GM23338 (cell line): Measurements from ENCODE around the gene LUZP2. TPM values are rescaled to one million over a fixed set of nuclear protein-coding genes. Genes with fewer than 3 reads are reported as not detected.

Experiments
- ATAC-seq: fragments of 200-7000 bp; cut with Tn5 transposase; 3 replicates; pipeline ENCODE4 v1.9.1; 2020
- DNase-seq: peaks from one replicate; pipeline ENCODE4 v3.0.0-alpha.2; 2015; ENCODE audit warnings: low spot score
- H2AFZ ChIP-seq: fragments of 200-600 bp; sonication (generic); 2 replicates; pipeline ENCODE4 v1.8.0; 2016; ENCODE audit warnings: antibody characterized with exemption, mild to moderate bottlenecking, moderate library complexity
- H3F3A ChIP-seq: fragments of 200-600 bp; sonication (generic); replicated peaks from 2 replicates; pipeline ENCODE4 v1.8.0; 2017; ENCODE audit warnings: antibody characterized with exemption, mixed run types, low read depth
- H3K27ac ChIP-seq: fragments of 200-600 bp; sonication (generic); 2 replicates; pipeline ENCODE4 v1.6.1; 2016; ENCODE audit warnings: low read depth
- H3K27me3 ChIP-seq: fragments of 200-600 bp; sonication (generic); 2 replicates; pipeline ENCODE4 v1.8.0; 2016; ENCODE audit warnings: mild to moderate bottlenecking, mixed run types, moderate library complexity; ENCODE audit not compliant: insufficient read depth
- H3K36me3 ChIP-seq: fragments of 200-600 bp; sonication (generic); 2 replicates; pipeline ENCODE4 v1.8.0; 2016; ENCODE audit warnings: mild to moderate bottlenecking; ENCODE audit not compliant: insufficient read depth
- H3K4me1 ChIP-seq: fragments of 200-600 bp; sonication (generic); 2 replicates; pipeline ENCODE4 v1.8.0; 2016; ENCODE audit warnings: mild to moderate bottlenecking, moderate library complexity; ENCODE audit not compliant: insufficient read depth
- H3K4me2 ChIP-seq: fragments of 200-600 bp; sonication (generic); 2 replicates; pipeline ENCODE4 v1.7.1; 2017; ENCODE audit warnings: mixed run types
- H3K4me3 ChIP-seq: fragments of 200-600 bp; sonication (generic); 2 replicates; pipeline ENCODE4 v1.6.1; 2016; ENCODE audit warnings: mixed run types
- H3K79me2 ChIP-seq: fragments of 200-600 bp; sonication (generic); replicated peaks from 2 replicates; pipeline ENCODE4 v1.8.0; 2017; ENCODE audit warnings: mild to moderate bottlenecking; ENCODE audit not compliant: insufficient read depth
- H3K9me2 ChIP-seq: fragments of 200-600 bp; sonication (generic); 2 replicates; pipeline ENCODE4 v1.8.0; 2017; ENCODE audit not compliant: insufficient read depth
- H4K20me1 ChIP-seq: fragments of 200-600 bp; sonication (generic); replicated peaks from 2 replicates; pipeline ENCODE4 v1.8.0; 2017; ENCODE audit warnings: mild to moderate bottlenecking; ENCODE audit not compliant: insufficient read depth
- H3K27ac Mint-ChIP-seq: 2 replicates; pipeline ENCODE4 v1.8.0; 2020; ENCODE audit warnings: inconsistent platforms, mild to moderate bottlenecking, moderate library complexity, mixed read lengths
- H3K27me3 Mint-ChIP-seq: 3 replicates; pipeline ENCODE4 v1.8.0; 2022; ENCODE audit warnings: low read depth, mild to moderate bottlenecking, moderate library complexity, mixed read lengths, inconsistent platforms; ENCODE audit not compliant: insufficient read depth, poor library complexity
- H3K36me3 Mint-ChIP-seq: 3 replicates; pipeline ENCODE4 v1.8.0; 2021; ENCODE audit warnings: low read depth, mild to moderate bottlenecking, inconsistent platforms, moderate library complexity, mixed read lengths
- H3K4me1 Mint-ChIP-seq: 3 replicates; pipeline ENCODE4 v1.8.0; 2020; ENCODE audit warnings: mild to moderate bottlenecking, inconsistent platforms, mixed read lengths
- H3K4me3 Mint-ChIP-seq: 3 replicates; pipeline ENCODE4 v1.8.0; 2021; ENCODE audit warnings: moderate library complexity, mild to moderate bottlenecking, inconsistent platforms, mixed read lengths
- H3K9me3 Mint-ChIP-seq: 3 replicates; pipeline ENCODE4 v1.8.0; 2020; ENCODE audit warnings: moderate library complexity, mild to moderate bottlenecking, inconsistent platforms, mixed read lengths
- CREB1 ChIP-seq: fragments of 250-450 bp; sonication (Bioruptor Pico); IDR thresholded peaks from 2 replicates; pipeline ENCODE4 v1.5.0; 2020; ENCODE audit warnings: low read depth, mild to moderate bottlenecking, moderate library complexity
- EZH2 ChIP-seq: fragments of 200-600 bp; sonication (generic); IDR thresholded peaks from one replicate; pipeline ENCODE4 v1.8.0; 2017; ENCODE audit warnings: antibody characterized with exemption, mild to moderate bottlenecking, low read depth; ENCODE audit not compliant: unreplicated experiment
- NANOG ChIP-seq: IDR thresholded peaks from 2 replicates; pipeline ENCODE4 v1.6.1; 2016; ENCODE audit warnings: antibody characterized with exemption, borderline replicate concordance
- STAT1 ChIP-seq: IDR thresholded peaks from one replicate; pipeline ENCODE4 v1.6.1; 2016; ENCODE audit warnings: antibody characterized with exemption; ENCODE audit not compliant: unreplicated experiment
- ZNF114 ChIP-seq: fragments of 250-450 bp; sonication (Bioruptor Pico); IDR thresholded peaks from 2 replicates; pipeline ENCODE4 v1.5.0; 2020; ENCODE audit warnings: mild to moderate bottlenecking, moderate library complexity
- ZNF331 ChIP-seq: fragments of 250-450 bp; sonication (Bioruptor Pico); IDR thresholded peaks from 2 replicates; pipeline ENCODE4 v1.5.0; 2020; ENCODE audit warnings: low read depth, mild to moderate bottlenecking, moderate library complexity
- ZNF462 ChIP-seq: fragments of 250-450 bp; sonication (Bioruptor Pico); IDR thresholded peaks from 2 replicates; pipeline ENCODE4 v1.5.0; 2020; ENCODE audit warnings: mild to moderate bottlenecking, moderate library complexity
- polyA plus RNA-seq: library from polyadenylated mRNA; unstranded; fragments of >200 nt; fragmentation: Nextera tagmentation; extraction: Ambion mirVana; gene quantifications from 2 replicates; pipeline ENCODE4 v1.2.1, GENCODE V29; 2016
- total RNA-seq: library from RNA; depleted of rRNA; stranded (reverse); fragments of >200 nt; shearing (Covaris generic); gene quantifications from 2 replicates; pipeline ENCODE4 v1.2.3, GENCODE V29; 2014
- TF ChIP-seq, protein P1 (sequence below), 2 experiments: fragments of 200-600 bp in 1 of 2; sonication (generic) in 1 of 2; conservative IDR thresholded peaks; 2 replicates each; pipeline versions ENCODE4 v1.5.1 to v1.6.1; 2016 to 2017; ENCODE audit warnings: antibody characterized with exemption in 2 of 2, low read depth in 2 of 2, mild to moderate bottlenecking in 2 of 2, moderate library complexity in 1 of 2
- TF ChIP-seq, protein P2 (sequence below): IDR thresholded peaks from 2 replicates; pipeline ENCODE4 v1.6.1; 2016; ENCODE audit warnings: antibody characterized with exemption
- TF ChIP-seq, protein P3 (sequence below): IDR thresholded peaks from one replicate; pipeline ENCODE4 v1.6.1; 2018; ENCODE audit warnings: antibody characterized with exemption; ENCODE audit not compliant: unreplicated experiment

LUZP2 gene
- total and polyA plus RNA-seq, 2 experiments from 2014 or later, result 2.0 to 9.2 TPM

GRCh38 chr11:24556693-24557092 is 59.8 kb downstream of the LUZP2 start:
- no peaks in the 10 kb centered on the region for H3F3A ChIP-seq
- TF ChIP-seq, protein P1, sequence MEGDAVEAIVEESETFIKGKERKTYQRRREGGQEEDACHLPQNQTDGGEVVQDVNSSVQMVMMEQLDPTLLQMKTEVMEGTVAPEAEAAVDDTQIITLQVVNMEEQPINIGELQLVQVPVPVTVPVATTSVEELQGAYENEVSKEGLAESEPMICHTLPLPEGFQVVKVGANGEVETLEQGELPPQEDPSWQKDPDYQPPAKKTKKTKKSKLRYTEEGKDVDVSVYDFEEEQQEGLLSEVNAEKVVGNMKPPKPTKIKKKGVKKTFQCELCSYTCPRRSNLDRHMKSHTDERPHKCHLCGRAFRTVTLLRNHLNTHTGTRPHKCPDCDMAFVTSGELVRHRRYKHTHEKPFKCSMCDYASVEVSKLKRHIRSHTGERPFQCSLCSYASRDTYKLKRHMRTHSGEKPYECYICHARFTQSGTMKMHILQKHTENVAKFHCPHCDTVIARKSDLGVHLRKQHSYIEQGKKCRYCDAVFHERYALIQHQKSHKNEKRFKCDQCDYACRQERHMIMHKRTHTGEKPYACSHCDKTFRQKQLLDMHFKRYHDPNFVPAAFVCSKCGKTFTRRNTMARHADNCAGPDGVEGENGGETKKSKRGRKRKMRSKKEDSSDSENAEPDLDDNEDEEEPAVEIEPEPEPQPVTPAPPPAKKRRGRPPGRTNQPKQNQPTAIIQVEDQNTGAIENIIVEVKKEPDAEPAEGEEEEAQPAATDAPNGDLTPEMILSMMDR (conservative IDR thresholded peaks at IDR 0.05; ENCODE audit: low read depth in 2 of 2), result no peak
- TF ChIP-seq ZNF331, result no peak
- no peak for TF ChIP-seq STAT1
- TF ChIP-seq EZH2, result no peak
- TF ChIP-seq ZNF114 (CRISPR knock-in tag), result no peak
- TF ChIP-seq ZNF462 (CRISPR knock-in tag), result no peak
- TF ChIP-seq, protein P2, sequence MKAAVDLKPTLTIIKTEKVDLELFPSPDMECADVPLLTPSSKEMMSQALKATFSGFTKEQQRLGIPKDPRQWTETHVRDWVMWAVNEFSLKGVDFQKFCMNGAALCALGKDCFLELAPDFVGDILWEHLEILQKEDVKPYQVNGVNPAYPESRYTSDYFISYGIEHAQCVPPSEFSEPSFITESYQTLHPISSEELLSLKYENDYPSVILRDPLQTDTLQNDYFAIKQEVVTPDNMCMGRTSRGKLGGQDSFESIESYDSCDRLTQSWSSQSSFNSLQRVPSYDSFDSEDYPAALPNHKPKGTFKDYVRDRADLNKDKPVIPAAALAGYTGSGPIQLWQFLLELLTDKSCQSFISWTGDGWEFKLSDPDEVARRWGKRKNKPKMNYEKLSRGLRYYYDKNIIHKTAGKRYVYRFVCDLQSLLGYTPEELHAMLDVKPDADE, result no peak
- TF ChIP-seq CREB1 (CRISPR knock-in tag), result no peak
- no peak for TF ChIP-seq NANOG
- TF ChIP-seq, protein P3, sequence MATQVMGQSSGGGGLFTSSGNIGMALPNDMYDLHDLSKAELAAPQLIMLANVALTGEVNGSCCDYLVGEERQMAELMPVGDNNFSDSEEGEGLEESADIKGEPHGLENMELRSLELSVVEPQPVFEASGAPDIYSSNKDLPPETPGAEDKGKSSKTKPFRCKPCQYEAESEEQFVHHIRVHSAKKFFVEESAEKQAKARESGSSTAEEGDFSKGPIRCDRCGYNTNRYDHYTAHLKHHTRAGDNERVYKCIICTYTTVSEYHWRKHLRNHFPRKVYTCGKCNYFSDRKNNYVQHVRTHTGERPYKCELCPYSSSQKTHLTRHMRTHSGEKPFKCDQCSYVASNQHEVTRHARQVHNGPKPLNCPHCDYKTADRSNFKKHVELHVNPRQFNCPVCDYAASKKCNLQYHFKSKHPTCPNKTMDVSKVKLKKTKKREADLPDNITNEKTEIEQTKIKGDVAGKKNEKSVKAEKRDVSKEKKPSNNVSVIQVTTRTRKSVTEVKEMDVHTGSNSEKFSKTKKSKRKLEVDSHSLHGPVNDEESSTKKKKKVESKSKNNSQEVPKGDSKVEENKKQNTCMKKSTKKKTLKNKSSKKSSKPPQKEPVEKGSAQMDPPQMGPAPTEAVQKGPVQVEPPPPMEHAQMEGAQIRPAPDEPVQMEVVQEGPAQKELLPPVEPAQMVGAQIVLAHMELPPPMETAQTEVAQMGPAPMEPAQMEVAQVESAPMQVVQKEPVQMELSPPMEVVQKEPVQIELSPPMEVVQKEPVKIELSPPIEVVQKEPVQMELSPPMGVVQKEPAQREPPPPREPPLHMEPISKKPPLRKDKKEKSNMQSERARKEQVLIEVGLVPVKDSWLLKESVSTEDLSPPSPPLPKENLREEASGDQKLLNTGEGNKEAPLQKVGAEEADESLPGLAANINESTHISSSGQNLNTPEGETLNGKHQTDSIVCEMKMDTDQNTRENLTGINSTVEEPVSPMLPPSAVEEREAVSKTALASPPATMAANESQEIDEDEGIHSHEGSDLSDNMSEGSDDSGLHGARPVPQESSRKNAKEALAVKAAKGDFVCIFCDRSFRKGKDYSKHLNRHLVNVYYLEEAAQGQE, result no peak
- Mint-ChIP-seq H3K4me3 (no peak overlapping the region), H3K27ac (no peak overlapping the region), H3K4me1 (peaks cover 18% of the 10 kb centered on the region), H3K36me3 (no peaks in the 10 kb centered on the region), H3K27me3 (no peaks in the 10 kb centered on the region), H3K9me3 (no peaks in the 10 kb centered on the region)
- H4K20me1 ChIP-seq, result no peaks in the 10 kb centered on the region
- H2AFZ ChIP-seq, result no peak overlapping the region
- H3K4me1 ChIP-seq, result no peaks in the 10 kb centered on the region; the same call in 1 of the 2 replicates
- H3K9me2 ChIP-seq, result no peaks in the 10 kb centered on the region
- no peaks in the 10 kb centered on the region for H3K27me3 ChIP-seq
- H3K36me3 ChIP-seq, result no peaks in the 10 kb centered on the region
- no peak for ATAC-seq
- no peak overlapping the region for H3K4me3 ChIP-seq
- H3K79me2 ChIP-seq, result no peaks in the 10 kb centered on the region
- no peak for DNase-seq
- H3K27ac ChIP-seq, result no peak overlapping the region
- H3K4me2 ChIP-seq, result no peak overlapping the region
